ENCODE data around the gene SLC49A4.

DNA sequence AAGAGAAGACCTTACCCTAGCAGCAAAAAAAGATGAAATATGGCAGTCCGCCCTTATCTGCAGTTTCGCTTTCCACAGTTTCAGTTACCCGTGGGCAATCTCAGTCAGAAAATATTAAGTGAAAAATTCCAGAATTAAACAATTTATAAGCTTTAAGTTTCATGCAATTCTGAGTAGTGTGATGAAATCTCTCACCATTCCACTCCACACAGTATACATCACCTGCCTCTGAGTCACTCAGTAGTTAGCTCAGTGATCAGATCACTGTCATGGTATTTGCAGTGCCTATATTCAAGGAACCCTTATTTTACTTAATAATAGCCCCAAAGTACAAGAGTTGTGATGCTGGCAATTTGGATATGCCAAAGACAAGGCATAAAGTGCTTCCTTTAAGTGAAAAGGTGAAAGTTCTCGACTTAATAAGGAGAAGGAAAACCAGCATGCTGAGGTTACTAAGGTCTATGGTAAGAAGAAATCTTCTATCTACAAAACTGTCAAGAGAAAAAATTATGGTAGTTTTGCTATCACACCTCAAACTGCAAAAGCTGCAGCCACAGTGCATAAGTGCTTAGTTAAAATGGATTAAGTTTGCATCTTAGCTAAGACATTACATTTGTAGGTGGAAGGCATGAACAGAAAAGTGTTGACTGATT lies 49.4 kb upstream of the SLC49A4 start:
- TF ChIP-seq, protein P1, sequence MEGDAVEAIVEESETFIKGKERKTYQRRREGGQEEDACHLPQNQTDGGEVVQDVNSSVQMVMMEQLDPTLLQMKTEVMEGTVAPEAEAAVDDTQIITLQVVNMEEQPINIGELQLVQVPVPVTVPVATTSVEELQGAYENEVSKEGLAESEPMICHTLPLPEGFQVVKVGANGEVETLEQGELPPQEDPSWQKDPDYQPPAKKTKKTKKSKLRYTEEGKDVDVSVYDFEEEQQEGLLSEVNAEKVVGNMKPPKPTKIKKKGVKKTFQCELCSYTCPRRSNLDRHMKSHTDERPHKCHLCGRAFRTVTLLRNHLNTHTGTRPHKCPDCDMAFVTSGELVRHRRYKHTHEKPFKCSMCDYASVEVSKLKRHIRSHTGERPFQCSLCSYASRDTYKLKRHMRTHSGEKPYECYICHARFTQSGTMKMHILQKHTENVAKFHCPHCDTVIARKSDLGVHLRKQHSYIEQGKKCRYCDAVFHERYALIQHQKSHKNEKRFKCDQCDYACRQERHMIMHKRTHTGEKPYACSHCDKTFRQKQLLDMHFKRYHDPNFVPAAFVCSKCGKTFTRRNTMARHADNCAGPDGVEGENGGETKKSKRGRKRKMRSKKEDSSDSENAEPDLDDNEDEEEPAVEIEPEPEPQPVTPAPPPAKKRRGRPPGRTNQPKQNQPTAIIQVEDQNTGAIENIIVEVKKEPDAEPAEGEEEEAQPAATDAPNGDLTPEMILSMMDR (IDR thresholded peaks at IDR 0.05; ENCODE audit: low read length): no peak
- no peak for TF ChIP-seq EZH2 (IDR thresholded peaks at IDR 0.05; ENCODE audit: borderline replicate concordance, low read length)
